Uterine smooth muscle cell (primary cell): ENCODE measurements around the gene ATP10A. TPM values are rescaled to one million over a fixed set of nuclear protein-coding genes. Genes with fewer than 3 reads are reported as not detected.

ENCODE experiments used
- total RNA-seq: library from RNA; depleted of rRNA; stranded (reverse); fragments of >200 nt; gene quantifications from 2 replicates; pipeline ENCODE4 v1.2.3, GENCODE V29; 2014

Gene ATP10A, protein sequence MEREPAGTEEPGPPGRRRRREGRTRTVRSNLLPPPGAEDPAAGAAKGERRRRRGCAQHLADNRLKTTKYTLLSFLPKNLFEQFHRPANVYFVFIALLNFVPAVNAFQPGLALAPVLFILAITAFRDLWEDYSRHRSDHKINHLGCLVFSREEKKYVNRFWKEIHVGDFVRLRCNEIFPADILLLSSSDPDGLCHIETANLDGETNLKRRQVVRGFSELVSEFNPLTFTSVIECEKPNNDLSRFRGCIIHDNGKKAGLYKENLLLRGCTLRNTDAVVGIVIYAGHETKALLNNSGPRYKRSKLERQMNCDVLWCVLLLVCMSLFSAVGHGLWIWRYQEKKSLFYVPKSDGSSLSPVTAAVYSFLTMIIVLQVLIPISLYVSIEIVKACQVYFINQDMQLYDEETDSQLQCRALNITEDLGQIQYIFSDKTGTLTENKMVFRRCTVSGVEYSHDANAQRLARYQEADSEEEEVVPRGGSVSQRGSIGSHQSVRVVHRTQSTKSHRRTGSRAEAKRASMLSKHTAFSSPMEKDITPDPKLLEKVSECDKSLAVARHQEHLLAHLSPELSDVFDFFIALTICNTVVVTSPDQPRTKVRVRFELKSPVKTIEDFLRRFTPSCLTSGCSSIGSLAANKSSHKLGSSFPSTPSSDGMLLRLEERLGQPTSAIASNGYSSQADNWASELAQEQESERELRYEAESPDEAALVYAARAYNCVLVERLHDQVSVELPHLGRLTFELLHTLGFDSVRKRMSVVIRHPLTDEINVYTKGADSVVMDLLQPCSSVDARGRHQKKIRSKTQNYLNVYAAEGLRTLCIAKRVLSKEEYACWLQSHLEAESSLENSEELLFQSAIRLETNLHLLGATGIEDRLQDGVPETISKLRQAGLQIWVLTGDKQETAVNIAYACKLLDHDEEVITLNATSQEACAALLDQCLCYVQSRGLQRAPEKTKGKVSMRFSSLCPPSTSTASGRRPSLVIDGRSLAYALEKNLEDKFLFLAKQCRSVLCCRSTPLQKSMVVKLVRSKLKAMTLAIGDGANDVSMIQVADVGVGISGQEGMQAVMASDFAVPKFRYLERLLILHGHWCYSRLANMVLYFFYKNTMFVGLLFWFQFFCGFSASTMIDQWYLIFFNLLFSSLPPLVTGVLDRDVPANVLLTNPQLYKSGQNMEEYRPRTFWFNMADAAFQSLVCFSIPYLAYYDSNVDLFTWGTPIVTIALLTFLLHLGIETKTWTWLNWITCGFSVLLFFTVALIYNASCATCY (N-terminal part only)
- total RNA-seq: 0.66 and 2.9 TPM in 2 replicates

DNA sequence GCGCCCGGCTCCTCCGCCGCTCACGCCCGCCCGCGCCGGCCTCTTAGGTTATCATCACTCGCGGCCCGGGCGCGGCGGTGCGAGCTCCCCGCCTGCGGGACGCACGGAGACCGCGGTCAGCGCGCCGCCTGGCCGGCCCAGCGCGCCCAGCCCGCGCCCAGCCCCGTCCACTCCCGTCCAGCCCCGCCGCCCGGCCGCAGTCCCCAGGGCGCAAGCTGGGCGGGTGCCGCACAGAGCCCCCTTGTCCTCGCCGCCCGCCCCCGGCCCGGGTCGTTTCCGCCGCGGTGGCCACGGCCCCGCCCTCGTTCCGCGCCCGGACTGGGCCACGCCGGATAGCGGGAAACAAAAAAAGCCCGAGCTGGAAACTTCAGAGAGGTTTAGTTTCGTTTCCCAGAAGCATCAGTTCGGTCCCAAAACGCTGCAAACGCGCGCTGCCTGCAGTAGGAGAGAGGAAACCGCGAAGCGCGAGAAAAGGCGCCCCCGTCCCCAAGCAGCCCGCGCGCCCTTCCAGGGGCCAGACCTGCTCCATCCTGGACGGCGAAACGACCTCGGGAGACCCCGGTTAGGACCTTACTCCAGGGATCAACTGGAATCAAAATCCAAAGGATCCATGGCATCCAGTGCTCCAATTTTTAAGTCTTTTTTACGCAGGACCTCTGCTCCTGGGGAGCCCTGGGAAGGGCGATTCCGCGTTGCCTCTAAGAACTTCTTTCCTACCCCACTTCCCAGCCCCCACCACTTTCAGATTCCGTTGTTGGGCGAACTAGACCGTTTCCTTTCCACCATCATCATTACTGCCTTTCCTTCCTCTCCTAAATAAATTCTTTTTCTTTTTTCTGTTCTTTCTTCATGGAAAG, at the start of gene ATP10A:
Gene ATP10A (minus strand): TSS at position 217 of the 857 bp plus-strand sequence. CDS start 231 bp downstream, outside the sequence.

